ENCODE measurements around the gene KCNJ9. TPM values are rescaled to one million over a fixed set of nuclear protein-coding genes. Genes with fewer than 3 reads are reported as not detected.

Gene KCNJ9
- total and polyA plus RNA-seq, 10 of the 15 experiments (the other 5 are each of a cell fraction or from before 2014, with no cell fraction given), result 0.12 TPM; not detected in 9

- Histone ChIP-seq H2AFZ (ENCODE audit: control insufficient read depth, low read depth, low read length) (peak overlapping the region; percentile 6; the same call in 1 of the 2 replicates), H3K79me2 (ENCODE audit: control insufficient read depth, insufficient read depth, low read length) (no peaks in the 10 kb centered on the region), H4K20me1 (ENCODE audit: control insufficient read depth, insufficient read depth) (no peaks in the 10 kb centered on the region), H3K27me3 (replicated peaks in 1 of 2; ENCODE audit: control insufficient read depth in 2 of 2, insufficient read depth in 2 of 2, low read length in 1 of 2) (peaks cover 0 to 2% of the 10 kb centered on the region in 2 experiments; a peak in 3 of 4 replicates), H3K4me1 (ENCODE audit: control insufficient read depth, insufficient read depth, low read length) (no peaks in the 10 kb centered on the region), H3K9ac (ENCODE audit: control insufficient read depth, insufficient read depth, low read length) (no peak overlapping the region), H3K4me2 (ENCODE audit: control insufficient read depth, insufficient read depth) (peak overlapping the region; percentile 64), H3K36me3 (ENCODE audit: control insufficient read depth in 2 of 2, insufficient read depth in 2 of 2, low read length in 1 of 2) (no peaks in the 10 kb centered on the region; a peak in 1 of 4 replicates), H3K9me3 (replicated peaks; ENCODE audit: control insufficient read depth, insufficient read depth, low read length) (no peaks in the 10 kb centered on the region), H3K27ac (ENCODE audit: control insufficient read depth, insufficient read depth) (no peak overlapping the region), H3K4me3 (no peak overlapping the region)
- WGBS (ENCODE audit: insufficient coverage, insufficient replicate concordance, low lambda C conversion rate, missing lambda C conversion rate), result 31% methylated on average over 96 of the region's 96 CpGs
- ATAC-seq (peak; percentile 91), DNase-seq (ENCODE audit: low read depth, low spot score) (no peak), FAIRE-seq (no peak)
- ChIA-PET RAD21 (ENCODE audit: unreplicated experiment) (interaction anchor here (2.0 to 2.4 kb wide), 2 partner anchors 38 to 293 kb away, joined by 16 to 22 read pairs; no protein-coding TSS in a partner anchor), POLR2A (no interaction called here), SMC1A (ENCODE audit: uncharacterized antibody, unreplicated experiment) (interaction anchor here (0.5 to 8.9 kb wide), 7 partner anchors 13 to 175 kb away, joined by 3 to 89 read pairs (median 3); partner anchors contain the start of gene IGSF8), CTCF (interaction anchor here (1.0 to 49.8 kb wide), 10 partner anchors 0 to 292 kb away, joined by 3 to 1035 read pairs (median 36); partner anchors contain the start of genes IGSF8, KCNJ10 and KCNJ9)
- TF ChIP-seq TCF12 (IDR thresholded peaks at IDR 0.05; ENCODE audit: low read depth, low read length) (0 out of 2 replicates have a peak, but pooled peaks have one; percentile 22), HDAC6 (IDR thresholded peaks at IDR 0.05; ENCODE audit: unreplicated experiment) (peak; percentile 90), CTCF (IDR thresholded peaks at IDR 0.05 in 2 of 3, conservative IDR thresholded peaks at IDR 0.05 in 1 of 3; ENCODE audit: control insufficient read depth in 2 of 3, extremely low read depth in 1 of 3, insufficient read depth in 1 of 3, low read depth in 3 of 3, low read length in 3 of 3) (peak; percentile 74 to 90 (median 78)), LARP7 (IDR thresholded peaks at IDR 0.05) (0 out of 2 replicates have a peak, but pooled peaks have one; percentile 37), IRF4 (IDR thresholded peaks at IDR 0.05; ENCODE audit: low read depth, low read length) (0 out of 2 replicates have a peak, but pooled peaks have one; percentile 22), MYC (IDR thresholded peaks at IDR 0.05; ENCODE audit: insufficient read depth, insufficient read length, insufficient replicate concordance, low read length, severe bottlenecking) (no peak), NR2F1 (conservative IDR thresholded peaks at IDR 0.05) (no peak), IRF3 (IDR thresholded peaks at IDR 0.05) (no peak), DPF2 (IDR thresholded peaks at IDR 0.05) (no peak), RAD21 (IDR thresholded peaks at IDR 0.05; ENCODE audit: insufficient read depth, low read depth, low read length) (peak; percentile 58), RUNX3 (IDR thresholded peaks at IDR 0.05; ENCODE audit: low read length) (no peak), CREB1 (IDR thresholded peaks at IDR 0.05; ENCODE audit: low read depth) (no peak), YY1 (IDR thresholded peaks at IDR 0.05; ENCODE audit: low read depth, low read length) (peak; percentile 38; the same call in 1 of the 2 replicates), TCF3 (IDR thresholded peaks at IDR 0.05; ENCODE audit: borderline replicate concordance, insufficient read depth, low read depth, low read length) (peak; percentile 65; the same call in 1 of the 2 replicates), ZBTB33 (IDR thresholded peaks at IDR 0.05) (0 out of 2 replicates have a peak, but pooled peaks have one; percentile 23), IKZF1 (conservative IDR thresholded peaks at IDR 0.05) (0 out of 2 replicates have a peak, but pooled peaks have one; percentile 18), SMC3 (IDR thresholded peaks at IDR 0.05; ENCODE audit: borderline replicate concordance, low read length) (peak; percentile 63), CEBPB (IDR thresholded peaks at IDR 0.05; ENCODE audit: borderline replicate concordance in 1 of 2, low read depth in 2 of 2, low read length in 2 of 2) (no peak)
- intact Hi-C loops (cut with micrococcal nuclease; ENCODE audit: unreplicated experiment), result loop anchor here (2.0 kb wide), 2 partner anchors 37 to 147 kb away; no protein-coding TSS in a partner anchor
- BruUV-seq (replicated peaks), result no TSS peak
- in situ Hi-C loops (cut with MboI), result no loop called here
These were observed 2.8 kb downstream of the KCNJ9 start for GRCh38 chr1:160083968-160084770.
